ENCODE results near the gene DNAH17. TPM values are rescaled to one million over a fixed set of nuclear protein-coding genes. Genes with fewer than 3 reads are reported as not detected.

The DNAH17 gene
- total RNA-seq, 1 experiment from 2014 or later, result 0.69 TPM

DNA sequence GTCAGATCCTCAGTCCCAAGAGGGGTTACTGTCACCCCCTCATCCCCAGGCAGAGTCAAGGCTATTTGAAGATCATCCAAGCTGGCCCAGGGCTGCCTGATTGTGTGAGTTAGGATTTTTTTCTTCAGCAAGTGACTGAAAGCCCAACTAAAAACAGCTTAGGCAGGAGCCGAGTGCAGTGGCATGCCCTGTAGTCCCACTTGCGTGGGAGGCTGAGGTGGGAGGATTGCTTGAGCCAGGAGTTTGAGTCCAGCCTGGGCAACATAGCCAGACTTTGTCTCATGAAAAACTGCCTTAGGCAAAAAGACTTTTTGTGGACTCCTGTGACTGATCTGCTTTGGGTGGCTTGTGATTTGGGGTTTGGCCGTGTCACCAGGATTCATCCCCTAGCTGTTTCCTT lies 178.8 kb downstream of the DNAH17 start:
- Histone ChIP-seq H3K27me3 (ENCODE audit: insufficient read depth, low read length) (no peaks in the 10 kb centered on the region), H3K9me2 (ENCODE audit: insufficient read depth) (no peaks in the 10 kb centered on the region), H3K4me3 (replicated peaks in 1 of 2; ENCODE audit: low read depth in 1 of 2, low read length in 2 of 2) (no peak overlapping the region), H3K4me1 (ENCODE audit: control insufficient read depth in 1 of 2, insufficient read depth in 2 of 2, low read length in 2 of 2) (no peaks in the 10 kb centered on the region), H3K9ac (ENCODE audit: low read length) (no peak overlapping the region), H3K4me2 (ENCODE audit: low read length) (no peak overlapping the region), H4K20me1 (ENCODE audit: insufficient read depth) (peaks cover 3% of the 10 kb centered on the region; the same call in 1 of the 2 replicates), H3K79me2 (ENCODE audit: insufficient read depth, low read length) (peaks cover 42% of the 10 kb centered on the region), H3K27ac (ENCODE audit: low read depth, low read length) (no peak overlapping the region), H3K36me3 (ENCODE audit: control insufficient read depth in 1 of 2, insufficient read depth in 2 of 2, low read length in 2 of 2) (peaks cover 47 to 69% of the 10 kb centered on the region in 2 experiments; a peak in 2 of 4 replicates), H3K9me3 (ENCODE audit: control insufficient read depth in 1 of 2, insufficient read depth in 1 of 2, low read depth in 1 of 2, low read length in 2 of 2) (no peaks in the 10 kb centered on the region), H2AFZ (ENCODE audit: low read depth, low read length, poor library complexity, severe bottlenecking) (no peak overlapping the region)
- DNase-seq (ENCODE audit: low read depth, low spot score), result no peak
- ChIA-PET RAD21 (ENCODE audit: low non-redundant PET in 1 of 2, low total read pairs in 2 of 2, uncharacterized antibody in 2 of 2, unreplicated experiment in 2 of 2) (no interaction called here), POLR2A (no interaction called here), CTCF (no interaction called here)
- no peak for ATAC-seq
- TF ChIP-seq, protein P1, sequence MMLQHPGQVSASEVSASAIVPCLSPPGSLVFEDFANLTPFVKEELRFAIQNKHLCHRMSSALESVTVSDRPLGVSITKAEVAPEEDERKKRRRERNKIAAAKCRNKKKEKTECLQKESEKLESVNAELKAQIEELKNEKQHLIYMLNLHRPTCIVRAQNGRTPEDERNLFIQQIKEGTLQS (IDR thresholded peaks at IDR 0.05), result no peak
- TF ChIP-seq YY1 (IDR thresholded peaks at IDR 0.05; ENCODE audit: extremely low read depth, insufficient replicate concordance, low read depth, low read length) (no peak), ZNF274 (IDR thresholded peaks at IDR 0.05; ENCODE audit: low read depth, low read length) (no peak), POLR2AphosphoS5 (IDR thresholded peaks at IDR 0.05; ENCODE audit: low read depth, low read length) (no peak), EZH2phosphoT487 (IDR thresholded peaks at IDR 0.05; ENCODE audit: borderline replicate concordance) (no peak), FOSL1 (IDR thresholded peaks at IDR 0.05; ENCODE audit: low read depth) (no peak), ELF1 (IDR thresholded peaks at IDR 0.05; ENCODE audit: borderline replicate concordance, low read depth) (no peak), ZFX (IDR thresholded peaks at IDR 0.05) (no peak), TCF7L2 (IDR thresholded peaks at IDR 0.05; ENCODE audit: borderline replicate concordance, extremely low read depth, insufficient read depth, insufficient read length) (no peak), CBX3 (IDR thresholded peaks at IDR 0.05; ENCODE audit: low read depth) (no peak), CEBPB (IDR thresholded peaks at IDR 0.05; ENCODE audit: low read depth) (no peak), POLR2A (IDR thresholded peaks at IDR 0.05; ENCODE audit: borderline replicate concordance, extremely low read depth, insufficient read depth, insufficient read length) (no peak), EZH2 (IDR thresholded peaks at IDR 0.05) (no peak), JUND (IDR thresholded peaks at IDR 0.05) (no peak), RAD21 (IDR thresholded peaks at IDR 0.05; ENCODE audit: low read depth) (no peak), SRF (IDR thresholded peaks at IDR 0.05; ENCODE audit: low read depth) (no peak)
- TF ChIP-seq, protein P2, sequence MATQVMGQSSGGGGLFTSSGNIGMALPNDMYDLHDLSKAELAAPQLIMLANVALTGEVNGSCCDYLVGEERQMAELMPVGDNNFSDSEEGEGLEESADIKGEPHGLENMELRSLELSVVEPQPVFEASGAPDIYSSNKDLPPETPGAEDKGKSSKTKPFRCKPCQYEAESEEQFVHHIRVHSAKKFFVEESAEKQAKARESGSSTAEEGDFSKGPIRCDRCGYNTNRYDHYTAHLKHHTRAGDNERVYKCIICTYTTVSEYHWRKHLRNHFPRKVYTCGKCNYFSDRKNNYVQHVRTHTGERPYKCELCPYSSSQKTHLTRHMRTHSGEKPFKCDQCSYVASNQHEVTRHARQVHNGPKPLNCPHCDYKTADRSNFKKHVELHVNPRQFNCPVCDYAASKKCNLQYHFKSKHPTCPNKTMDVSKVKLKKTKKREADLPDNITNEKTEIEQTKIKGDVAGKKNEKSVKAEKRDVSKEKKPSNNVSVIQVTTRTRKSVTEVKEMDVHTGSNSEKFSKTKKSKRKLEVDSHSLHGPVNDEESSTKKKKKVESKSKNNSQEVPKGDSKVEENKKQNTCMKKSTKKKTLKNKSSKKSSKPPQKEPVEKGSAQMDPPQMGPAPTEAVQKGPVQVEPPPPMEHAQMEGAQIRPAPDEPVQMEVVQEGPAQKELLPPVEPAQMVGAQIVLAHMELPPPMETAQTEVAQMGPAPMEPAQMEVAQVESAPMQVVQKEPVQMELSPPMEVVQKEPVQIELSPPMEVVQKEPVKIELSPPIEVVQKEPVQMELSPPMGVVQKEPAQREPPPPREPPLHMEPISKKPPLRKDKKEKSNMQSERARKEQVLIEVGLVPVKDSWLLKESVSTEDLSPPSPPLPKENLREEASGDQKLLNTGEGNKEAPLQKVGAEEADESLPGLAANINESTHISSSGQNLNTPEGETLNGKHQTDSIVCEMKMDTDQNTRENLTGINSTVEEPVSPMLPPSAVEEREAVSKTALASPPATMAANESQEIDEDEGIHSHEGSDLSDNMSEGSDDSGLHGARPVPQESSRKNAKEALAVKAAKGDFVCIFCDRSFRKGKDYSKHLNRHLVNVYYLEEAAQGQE (IDR thresholded peaks at IDR 0.05; ENCODE audit: low read depth), result no peak
- TF ChIP-seq, protein P3, sequence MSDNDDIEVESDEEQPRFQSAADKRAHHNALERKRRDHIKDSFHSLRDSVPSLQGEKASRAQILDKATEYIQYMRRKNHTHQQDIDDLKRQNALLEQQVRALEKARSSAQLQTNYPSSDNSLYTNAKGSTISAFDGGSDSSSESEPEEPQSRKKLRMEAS (IDR thresholded peaks at IDR 0.05), result no peak
- TF ChIP-seq, protein P4, sequence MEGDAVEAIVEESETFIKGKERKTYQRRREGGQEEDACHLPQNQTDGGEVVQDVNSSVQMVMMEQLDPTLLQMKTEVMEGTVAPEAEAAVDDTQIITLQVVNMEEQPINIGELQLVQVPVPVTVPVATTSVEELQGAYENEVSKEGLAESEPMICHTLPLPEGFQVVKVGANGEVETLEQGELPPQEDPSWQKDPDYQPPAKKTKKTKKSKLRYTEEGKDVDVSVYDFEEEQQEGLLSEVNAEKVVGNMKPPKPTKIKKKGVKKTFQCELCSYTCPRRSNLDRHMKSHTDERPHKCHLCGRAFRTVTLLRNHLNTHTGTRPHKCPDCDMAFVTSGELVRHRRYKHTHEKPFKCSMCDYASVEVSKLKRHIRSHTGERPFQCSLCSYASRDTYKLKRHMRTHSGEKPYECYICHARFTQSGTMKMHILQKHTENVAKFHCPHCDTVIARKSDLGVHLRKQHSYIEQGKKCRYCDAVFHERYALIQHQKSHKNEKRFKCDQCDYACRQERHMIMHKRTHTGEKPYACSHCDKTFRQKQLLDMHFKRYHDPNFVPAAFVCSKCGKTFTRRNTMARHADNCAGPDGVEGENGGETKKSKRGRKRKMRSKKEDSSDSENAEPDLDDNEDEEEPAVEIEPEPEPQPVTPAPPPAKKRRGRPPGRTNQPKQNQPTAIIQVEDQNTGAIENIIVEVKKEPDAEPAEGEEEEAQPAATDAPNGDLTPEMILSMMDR (IDR thresholded peaks at IDR 0.05 in 2 of 3, conservative IDR thresholded peaks at IDR 0.05 in 1 of 3; ENCODE audit: borderline replicate concordance in 1 of 3, insufficient read depth in 1 of 3, low read depth in 2 of 3, low read length in 2 of 3), result no peak
- TF ChIP-seq, protein P5, sequence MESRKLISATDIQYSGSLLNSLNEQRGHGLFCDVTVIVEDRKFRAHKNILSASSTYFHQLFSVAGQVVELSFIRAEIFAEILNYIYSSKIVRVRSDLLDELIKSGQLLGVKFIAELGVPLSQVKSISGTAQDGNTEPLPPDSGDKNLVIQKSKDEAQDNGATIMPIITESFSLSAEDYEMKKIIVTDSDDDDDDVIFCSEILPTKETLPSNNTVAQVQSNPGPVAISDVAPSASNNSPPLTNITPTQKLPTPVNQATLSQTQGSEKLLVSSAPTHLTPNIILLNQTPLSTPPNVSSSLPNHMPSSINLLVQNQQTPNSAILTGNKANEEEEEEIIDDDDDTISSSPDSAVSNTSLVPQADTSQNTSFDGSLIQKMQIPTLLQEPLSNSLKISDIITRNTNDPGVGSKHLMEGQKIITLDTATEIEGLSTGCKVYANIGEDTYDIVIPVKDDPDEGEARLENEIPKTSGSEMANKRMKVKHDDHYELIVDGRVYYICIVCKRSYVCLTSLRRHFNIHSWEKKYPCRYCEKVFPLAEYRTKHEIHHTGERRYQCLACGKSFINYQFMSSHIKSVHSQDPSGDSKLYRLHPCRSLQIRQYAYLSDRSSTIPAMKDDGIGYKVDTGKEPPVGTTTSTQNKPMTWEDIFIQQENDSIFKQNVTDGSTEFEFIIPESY (IDR thresholded peaks at IDR 0.05; ENCODE audit: extremely low read depth, insufficient replicate concordance, low read length), result no peak
- BruUV-seq (replicated peaks), result no TSS peak
- intact Hi-C loops (cut with micrococcal nuclease), result no loop called here

All from HCT116 (cell line).